GM19025 (cell line): ENCODE data around the gene ARHGEF28.

Experiments used
- ATAC-seq: cut with Tn5 transposase; IDR thresholded peaks from one replicate; pipeline ENCODE4 v1.9.1; 2021; ENCODE audit warnings: mild to moderate bottlenecking, low read depth, moderate library complexity; ENCODE audit not compliant: unreplicated experiment

Gene ARHGEF28

DNA sequence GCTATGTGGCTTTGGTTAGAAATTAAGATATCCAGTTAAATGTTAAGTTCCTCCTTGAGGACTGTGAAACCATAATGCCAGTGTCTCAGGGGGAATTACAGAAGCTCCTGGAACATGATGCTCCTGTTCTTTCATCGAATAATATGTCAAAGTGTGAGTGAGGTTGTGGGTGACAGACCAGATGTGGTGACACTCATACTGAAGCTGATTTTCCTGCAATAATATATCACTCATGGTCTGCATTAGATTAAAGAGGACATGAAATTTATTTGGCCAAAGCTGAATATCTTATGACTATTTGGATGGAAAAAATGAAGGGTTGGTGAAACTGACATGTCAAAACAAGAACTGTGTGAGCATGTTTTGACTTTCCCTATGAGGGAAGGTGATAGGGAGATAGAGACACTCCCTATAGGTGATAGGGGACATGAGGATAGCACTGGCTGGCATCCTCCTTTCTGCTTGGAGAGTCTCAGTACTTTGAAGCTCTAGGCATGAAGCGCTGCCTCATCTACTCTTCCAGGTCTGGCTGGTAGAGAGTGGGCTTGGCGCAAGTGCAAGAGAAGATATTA is 173.5 kb downstream of the ARHGEF28 start:
- ATAC-seq: no peak

DNA sequence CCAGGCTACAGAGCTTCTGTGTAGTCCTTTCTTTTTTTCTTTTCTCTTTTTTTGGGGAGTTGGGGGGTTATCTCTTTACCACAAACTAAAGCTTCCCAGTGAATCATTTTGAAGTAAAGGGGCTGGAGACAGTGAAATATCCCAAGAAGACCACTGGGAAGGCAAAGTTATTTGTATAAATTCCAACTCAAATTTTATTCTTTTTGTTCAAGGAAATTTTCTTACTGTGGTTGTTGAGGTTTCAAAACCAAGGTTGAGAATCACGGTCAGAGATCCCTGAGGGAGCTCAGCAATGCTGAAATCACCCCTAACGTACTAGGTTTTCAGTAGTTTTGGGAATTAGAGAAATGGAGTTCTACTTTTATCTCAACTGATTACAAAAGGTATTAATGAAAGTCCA is 175.7 kb downstream of the ARHGEF28 start:
- no peak for ATAC-seq

DNA sequence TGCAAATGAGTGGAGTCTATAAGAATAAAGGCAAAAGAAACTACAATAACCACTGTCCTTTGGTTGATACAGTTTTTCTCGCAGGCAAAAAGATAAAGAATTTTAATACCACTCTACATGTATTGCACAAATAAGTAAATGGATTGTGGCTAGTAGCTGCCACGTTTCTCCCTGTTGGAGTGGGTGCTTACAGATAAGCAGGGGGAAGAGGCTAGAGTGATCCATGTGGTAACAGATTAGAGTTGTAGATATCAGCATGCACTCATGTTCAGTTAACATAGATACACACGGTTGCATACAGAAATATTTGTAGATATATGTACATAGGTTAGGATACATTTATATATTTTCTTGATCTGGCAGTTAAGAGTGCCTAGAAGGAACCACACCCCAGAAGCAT is 179.5 kb downstream of the ARHGEF28 start:
- no peak for ATAC-seq

GRCh38 chr5:73808911-73809310 is 182.9 kb downstream of the ARHGEF28 start:
- no peak for ATAC-seq

DNA sequence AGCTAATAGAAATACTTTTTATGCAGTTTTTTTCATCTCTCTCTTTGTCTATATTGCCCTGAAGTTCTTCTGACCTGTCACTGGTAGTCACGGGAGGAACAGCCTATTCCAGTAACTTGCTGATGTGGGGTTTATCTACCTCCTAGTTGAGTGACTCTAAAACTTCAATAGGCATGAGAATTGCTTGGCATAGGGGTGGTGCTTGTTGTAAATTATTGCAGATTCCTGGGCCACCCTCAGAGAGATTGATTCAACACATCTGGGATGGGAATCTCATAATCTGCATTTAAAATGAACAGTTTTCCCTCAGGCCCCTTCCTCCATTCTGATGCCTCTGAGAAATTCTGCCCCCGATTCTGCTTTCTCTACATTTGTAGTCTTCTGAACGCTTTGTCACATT is 184.4 kb downstream of the ARHGEF28 start:
- no peak for ATAC-seq

- no peak for ATAC-seq
These were observed 186.5 kb downstream of the ARHGEF28 start for GRCh38 chr5:73812457-73812856.

DNA sequence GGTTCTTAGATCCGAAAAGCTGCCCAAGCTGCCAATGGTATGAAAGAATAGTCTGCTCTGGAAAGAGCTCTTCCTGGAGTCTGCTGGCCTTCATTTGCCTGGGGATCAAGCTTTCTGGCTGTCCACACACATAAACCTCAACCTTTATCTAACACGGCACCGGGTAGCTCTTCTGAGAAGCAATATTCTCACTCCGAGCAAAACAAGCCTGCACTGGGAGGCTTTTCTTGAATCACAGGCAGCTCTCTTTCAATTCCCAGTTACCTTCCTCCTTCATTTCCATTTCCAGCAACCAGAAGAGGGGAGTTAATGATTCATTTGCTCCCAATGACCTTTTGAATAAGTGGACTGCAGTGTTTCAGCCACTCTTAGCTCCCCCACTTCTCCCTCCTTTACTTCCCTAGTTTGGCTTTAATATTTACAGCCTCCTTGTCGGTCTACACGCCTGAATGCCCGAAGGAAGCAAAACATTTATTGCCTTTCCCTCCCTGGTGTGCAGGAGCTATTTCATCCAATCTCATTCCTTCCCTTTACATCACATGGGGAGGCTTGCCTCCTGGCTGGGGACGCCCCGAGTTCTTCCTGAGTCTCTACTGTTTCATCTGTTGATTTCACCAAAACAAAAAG is 187.1 kb downstream of the ARHGEF28 start:
- no peak for ATAC-seq

- ATAC-seq: no peak
These were observed 188.3 kb downstream of the ARHGEF28 start for GRCh38 chr5:73814233-73814846.

DNA sequence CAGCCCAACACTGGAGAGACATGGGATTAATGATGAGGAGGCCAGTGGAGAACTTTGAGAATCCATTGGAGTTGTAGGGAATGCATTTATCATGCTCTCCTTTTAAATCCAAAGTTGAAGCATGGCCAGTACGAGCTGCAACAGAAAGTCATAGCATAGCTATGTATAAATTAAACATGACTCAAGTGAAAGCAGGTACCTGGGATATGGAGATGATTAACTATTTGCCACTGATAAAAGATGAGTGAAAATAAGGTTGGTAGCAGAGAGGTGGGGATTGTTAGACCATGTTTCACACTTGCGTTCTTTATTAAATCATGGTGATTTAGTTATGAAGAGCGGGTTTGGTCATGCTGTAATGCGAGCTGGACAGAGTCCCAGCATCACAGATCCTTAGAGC is 189.6 kb downstream of the ARHGEF28 start:
- ATAC-seq: no peak

- ATAC-seq: no peak
These were observed 190.8 kb downstream of the ARHGEF28 start for GRCh38 chr5:73816656-73817420.

- ATAC-seq: no peak
These were observed 192.4 kb downstream of the ARHGEF28 start for GRCh38 chr5:73818357-73818756.

- no peak for ATAC-seq
These were observed 194.3 kb downstream of the ARHGEF28 start for GRCh38 chr5:73820326-73820725.

DNA sequence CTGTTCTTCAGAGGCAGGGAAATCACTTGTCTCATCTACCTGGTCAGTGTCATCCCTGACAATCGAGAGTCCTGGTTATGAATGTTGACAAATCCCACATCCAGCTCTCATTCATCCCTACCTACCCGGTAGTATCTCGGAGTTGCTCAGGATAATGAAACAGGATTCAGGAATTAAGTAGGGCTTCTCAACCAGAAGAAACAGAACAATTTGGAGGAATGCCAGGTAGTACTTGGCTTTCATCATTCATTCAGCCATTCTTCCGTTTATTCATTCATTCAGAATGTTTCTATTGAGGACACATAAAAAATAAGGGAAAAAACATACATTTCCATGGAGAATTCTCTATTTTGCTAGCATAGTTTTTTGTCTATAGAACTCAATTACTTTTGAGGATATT is 195.0 kb downstream of the ARHGEF28 start:
- no peak for ATAC-seq

DNA sequence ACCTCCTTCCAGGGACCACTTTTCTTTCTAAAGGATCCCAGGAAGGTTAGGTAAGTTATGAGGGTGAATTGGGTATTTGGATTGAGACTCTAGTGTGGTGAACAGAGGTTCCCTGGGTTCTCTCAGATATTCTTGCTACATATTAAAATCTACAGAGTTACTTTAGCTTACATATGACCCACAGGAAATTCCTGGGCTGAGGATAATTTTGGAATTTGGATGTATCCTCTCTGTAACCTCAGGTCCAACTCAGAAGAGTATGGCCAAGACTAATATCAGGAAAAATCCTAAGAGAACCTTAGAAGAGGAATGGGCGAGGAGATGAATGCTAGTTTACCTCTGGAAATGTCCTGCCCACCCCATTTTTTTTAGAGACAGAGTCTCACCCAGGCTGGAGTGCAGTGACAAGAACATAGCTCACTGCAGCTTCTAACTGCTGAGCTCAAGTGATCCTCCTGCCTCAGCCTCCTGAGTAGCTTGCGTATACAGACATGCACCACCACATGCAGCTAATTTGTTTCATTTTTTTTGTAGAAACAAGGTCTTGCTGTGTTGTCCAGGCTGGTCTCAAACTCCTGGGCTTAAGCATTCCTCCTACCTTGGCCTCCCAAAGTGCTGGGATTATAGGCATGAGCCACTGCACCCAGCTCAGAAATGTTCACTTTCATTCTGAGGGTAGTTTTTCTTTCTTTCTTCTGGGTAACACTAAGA is 196.4 kb downstream of the ARHGEF28 start:
- ATAC-seq: no peak

- no peak for ATAC-seq
These were observed 197.0 kb downstream of the ARHGEF28 start for GRCh38 chr5:73822989-73823339.

GRCh38 chr5:73823508-73823925 is 197.5 kb downstream of the ARHGEF28 start:
- no peak for ATAC-seq

GRCh38 chr5:73825199-73825598 is 199.2 kb downstream of the ARHGEF28 start:
- ATAC-seq: no peak

DNA sequence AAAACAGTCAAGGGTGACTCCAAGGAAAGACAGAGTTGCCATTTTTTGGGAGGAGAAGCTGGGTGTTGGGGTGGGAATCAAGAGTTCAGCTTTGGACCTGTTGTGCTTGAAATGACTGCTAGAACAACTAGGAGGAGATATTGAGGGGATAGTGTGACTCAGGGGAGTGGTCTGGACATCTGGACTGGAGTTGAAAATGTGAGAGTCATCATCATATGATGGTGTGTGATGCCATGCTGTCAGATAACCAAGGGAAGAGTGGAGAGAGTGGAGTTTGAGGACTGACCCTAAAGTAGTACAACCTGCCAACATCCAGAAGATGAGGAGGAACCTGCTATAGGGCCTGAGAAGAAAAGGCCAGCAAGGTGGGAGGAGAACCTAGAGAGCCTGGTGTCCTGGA is 199.7 kb downstream of the ARHGEF28 start:
- no peak for ATAC-seq

- no peak for ATAC-seq
These were observed 200.5 kb downstream of the ARHGEF28 start for GRCh38 chr5:73826301-73827105.

DNA sequence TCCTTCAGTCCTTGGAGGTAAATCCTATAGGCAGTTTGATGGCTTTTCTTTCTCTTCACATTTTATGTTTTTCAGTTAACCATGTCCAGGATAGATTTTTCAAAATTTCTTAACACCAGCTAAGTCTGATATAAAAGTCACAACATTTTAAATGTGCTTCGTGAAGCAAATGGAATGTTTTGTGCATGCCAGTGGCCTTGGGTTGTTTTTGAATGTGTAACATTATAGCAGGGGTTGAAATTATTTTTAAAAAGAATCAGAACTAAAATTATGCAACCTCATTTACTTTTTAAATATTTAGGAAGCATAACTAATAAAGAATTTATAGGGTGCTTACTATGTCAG is 201.1 kb downstream of the ARHGEF28 start:
- no peak for ATAC-seq
